Measurements from ENCODE around the gene FCHSD2.
A peak's percentile ranks its signal among the peaks of the same experiment; 100 is the strongest.
"Not testable (repeated sequence)": the region's sequence is repeated elsewhere in the genome, so short reads cannot be mapped to it uniquely, and the experiment has no call there.

Gene FCHSD2

GRCh38 chr11:72859126-72859525 lies 283.0 kb downstream of the FCHSD2 start:
- DNase-seq = no peak

DNA sequence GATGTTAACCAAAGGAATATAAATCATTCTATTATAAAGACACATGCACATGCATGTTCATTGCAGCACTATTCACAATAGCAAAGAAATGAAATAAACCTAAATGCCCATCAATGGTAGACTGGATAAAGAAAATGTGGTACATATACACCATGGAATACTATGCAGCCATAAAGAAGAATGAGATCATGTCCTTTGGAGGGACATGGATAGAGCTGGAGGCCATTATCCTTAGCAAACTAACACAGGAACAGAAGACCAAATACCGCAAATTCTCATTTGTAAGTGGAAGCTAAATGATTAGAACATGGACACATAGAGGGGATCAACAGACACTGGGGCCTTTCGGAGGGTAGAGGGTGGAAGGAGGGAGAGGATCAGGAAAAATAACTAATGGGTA lies 283.9 kb downstream of the FCHSD2 start:
- not testable (repeated sequence) for DNase-seq

DNA sequence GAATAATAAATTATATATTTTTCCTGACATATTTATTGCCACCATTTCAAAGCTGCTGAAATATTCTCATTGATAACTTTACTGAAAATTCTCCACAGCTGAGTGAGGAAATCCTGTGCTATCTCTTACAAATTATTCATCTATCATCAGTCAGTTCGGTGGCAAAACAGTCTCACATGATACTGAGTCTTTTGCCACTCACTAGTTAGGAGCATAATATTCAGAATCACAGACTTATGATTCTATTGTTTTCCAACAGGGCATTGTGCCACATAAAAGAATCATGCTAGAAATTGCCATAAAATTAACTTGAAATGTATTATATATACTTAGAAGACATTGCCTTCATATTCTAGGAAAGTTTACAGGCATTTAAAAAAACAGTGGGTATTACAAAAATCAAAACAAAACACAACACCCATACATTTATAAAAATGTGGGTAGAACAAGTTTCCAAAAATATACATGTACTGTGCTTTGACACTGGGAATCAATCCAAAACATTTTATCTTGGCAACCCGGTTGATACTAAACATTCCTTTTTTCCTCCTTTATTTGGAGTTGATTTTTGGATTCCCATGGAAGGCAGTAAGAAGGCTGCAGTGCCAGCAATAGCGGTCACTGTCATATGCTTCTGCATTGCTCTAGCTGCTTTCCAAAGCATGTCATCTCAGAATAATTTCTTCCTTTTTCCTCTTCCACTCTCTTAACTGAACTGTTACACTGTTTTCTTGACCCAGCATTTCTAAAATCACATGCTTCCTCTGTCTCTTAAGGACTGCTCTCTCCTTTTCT lies 285.4 kb downstream of the FCHSD2 start:
- no peak for DNase-seq

DNA sequence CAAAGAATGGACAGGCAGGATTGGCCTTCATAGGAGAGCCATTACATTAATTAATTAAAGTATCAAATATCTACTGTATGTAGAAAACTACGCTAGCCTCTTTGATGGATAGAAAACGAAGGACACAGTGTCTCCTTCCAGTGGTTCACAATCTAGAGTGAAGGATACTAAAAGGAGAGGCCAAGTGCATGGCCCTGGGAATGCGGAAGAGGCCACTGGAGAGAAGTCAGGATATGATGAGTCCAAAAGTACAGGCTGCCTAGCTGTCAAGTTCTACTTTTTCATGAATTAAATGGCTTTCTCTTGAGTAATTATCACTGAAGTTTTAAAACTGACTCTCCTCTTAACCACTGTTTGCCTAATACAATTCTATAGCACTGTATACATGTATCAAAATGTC lies 286.1 kb downstream of the FCHSD2 start:
- no peak for DNase-seq

GRCh38 chr11:72851726-72852125 lies 290.4 kb downstream of the FCHSD2 start:
- DNase-seq = no peak

GRCh38 chr11:72850832-72851231 lies 291.3 kb downstream of the FCHSD2 start:
- DNase-seq = no peak

GRCh38 chr11:72848846-72849466 lies 293.2 kb downstream of the FCHSD2 start:
- DNase-seq = no peak

GRCh38 chr11:72844356-72844755 lies 297.8 kb downstream of the FCHSD2 start:
- no peak for DNase-seq

GRCh38 chr11:72842653-72843330 lies 299.3 kb downstream of the FCHSD2 start:
- no peak for DNase-seq

DNA sequence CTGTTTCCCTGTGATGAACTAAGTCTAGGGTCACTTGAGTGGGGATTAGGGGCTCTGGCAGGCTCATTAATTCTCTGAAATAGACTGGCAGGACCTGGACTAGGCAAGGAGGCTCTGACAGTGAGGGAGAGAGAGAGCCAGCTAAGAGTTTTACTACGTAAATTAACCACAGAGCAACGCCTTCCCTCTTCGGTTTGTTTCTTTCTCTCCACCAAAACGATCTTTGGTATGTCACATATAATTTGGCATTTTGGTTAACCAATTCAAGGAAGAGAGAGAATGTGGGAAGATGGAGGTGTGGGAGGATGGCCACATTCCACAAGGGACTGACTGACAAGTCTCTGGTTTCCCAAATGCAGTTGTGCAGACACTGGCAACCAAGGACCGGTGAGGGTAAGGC lies 300.0 kb downstream of the FCHSD2 start:
- DNase-seq = no peak

DNA sequence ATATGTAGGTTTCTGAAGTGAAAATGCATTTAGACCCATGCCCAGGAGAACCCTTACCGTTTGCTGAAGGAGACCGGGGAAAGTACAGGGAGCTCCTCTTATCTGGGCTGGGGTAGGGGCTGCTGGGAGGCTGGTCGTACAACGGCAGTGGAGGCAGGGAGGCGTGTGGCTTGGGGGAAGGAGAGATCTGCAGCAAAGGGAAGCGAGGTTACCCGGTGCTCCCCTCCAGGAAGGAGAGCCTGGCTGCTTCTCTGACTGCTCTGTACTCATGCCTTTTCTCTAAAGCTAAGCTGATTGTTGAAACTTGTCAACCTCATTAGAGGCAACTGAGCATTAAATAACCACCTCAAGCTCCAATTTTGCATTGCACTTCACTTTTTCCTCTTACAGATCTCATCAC lies 300.7 kb downstream of the FCHSD2 start:
- DNase-seq = no peak

DNA sequence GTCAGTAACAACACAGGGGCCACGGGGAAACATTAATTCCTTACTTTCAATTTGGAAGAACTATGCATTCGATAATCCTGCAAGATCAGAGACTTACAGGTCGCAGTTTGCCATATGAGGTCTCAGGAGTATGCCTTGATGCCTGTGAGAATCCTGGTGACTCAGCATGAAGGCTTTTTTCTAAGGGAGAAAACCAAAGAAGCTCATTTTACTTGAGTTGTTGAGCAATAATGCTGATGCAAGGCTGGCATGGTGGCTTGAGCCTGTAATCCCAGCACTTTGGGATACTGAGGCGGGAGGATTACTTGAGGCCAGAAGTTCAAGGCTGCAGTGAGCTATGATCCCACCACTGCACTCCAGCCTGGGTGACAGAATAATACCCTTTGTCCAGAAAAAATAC lies 301.3 kb downstream of the FCHSD2 start:
- no peak for DNase-seq

DNA sequence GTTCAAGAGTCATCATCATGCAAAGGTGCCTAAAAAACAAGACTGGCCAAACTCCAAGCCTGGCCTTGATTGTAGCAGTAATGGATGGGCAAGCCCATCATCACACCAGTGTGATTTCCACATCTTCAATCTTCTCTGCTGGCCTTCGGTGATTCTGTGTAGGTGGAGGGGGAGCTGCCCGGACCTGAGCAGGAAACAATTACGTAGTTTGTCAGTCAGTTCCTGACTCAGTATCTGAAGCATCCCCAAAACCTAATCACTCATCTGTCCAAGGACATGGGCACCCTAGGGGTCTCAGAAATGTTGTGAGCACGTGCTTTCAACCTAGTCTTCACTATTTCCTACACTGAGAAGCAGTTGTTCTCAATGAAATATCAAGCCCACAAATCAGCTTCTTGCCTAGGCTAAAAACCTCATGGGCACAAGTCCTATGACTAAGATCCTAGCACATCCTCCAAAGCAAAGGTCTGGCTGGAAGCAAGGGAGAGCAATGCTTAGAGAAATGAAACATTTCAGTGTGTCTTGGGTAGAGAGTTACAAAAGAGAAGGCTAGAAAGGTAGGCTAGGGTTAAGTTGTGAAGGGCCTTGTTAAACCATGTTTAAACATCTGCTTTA lies 303.3 kb downstream of the FCHSD2 start:
- DNase-seq = no peak

DNA sequence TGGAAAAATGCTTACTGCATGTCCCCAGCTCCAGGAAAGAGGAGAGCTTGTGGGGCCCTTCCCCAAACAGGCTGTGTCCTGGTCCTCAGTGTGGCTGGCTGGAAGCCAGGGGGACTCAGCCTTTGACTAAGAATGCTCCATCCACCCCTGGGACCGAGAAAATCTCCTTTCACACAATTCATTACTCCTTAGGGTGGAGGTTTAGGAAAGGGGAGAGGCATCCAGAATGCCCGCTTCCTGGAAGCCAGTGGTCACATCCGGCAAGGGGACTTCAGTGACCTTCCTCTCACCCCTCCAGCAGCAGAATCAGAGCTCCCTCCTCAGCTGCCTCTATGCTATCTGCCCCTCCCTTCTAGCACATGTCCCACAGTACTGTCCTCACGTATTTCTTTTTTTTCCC lies 306.0 kb downstream of the FCHSD2 start:
- DNase-seq = no peak

DNA sequence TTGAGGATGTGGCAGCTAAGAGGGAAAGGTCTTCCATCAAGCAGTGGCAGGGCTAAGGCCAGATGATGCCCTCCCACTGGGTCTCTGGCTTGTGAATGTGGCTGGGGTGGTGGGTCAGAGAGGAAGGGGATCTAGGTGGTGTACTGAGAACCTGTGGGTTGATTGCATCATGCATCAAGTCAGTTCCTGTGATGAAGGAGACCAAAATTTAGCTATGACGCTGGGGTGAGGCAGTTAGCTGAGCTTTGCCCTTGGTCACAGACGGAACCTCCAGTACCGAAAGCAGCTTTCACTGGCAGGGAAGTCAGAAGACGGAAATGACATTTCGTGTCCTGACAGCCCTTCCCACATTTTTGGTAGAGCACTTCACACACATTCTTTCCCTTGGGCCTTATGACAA lies 307.2 kb downstream of the FCHSD2 start:
- DNase-seq = no peak

DNA sequence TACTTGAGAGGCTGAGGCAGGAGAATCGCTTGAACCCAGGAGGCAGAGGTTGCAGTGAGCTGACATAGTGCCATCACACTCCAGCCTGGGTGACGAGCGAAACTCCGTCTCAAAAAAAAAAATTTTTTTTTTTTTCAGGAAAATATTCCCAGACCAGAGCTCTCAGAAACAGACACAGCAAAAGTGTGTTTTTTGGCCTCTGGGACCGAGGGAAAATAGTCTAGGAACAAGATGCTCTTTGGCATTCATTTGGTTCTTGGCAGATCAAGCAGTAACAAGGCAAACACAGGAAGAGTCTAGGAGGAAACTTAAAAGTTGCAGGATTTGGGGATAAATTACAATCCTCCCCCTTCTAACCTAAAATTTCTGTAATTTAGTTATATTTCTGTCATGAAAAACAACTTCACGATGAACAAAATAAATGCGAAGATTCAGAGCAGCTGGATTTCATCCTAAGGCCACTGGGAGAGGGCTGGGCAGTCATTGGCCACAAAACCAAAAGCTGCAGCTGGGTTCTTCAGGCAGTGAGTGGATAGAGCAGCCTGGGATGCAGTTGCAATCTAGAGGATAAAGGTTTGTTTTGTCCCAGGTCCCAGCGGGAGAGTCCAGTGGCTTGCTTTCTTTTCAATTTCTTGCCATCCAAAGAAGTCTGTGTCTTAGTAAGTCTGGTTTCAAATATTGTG lies 308.2 kb downstream of the FCHSD2 start:
- no peak for DNase-seq

DNA sequence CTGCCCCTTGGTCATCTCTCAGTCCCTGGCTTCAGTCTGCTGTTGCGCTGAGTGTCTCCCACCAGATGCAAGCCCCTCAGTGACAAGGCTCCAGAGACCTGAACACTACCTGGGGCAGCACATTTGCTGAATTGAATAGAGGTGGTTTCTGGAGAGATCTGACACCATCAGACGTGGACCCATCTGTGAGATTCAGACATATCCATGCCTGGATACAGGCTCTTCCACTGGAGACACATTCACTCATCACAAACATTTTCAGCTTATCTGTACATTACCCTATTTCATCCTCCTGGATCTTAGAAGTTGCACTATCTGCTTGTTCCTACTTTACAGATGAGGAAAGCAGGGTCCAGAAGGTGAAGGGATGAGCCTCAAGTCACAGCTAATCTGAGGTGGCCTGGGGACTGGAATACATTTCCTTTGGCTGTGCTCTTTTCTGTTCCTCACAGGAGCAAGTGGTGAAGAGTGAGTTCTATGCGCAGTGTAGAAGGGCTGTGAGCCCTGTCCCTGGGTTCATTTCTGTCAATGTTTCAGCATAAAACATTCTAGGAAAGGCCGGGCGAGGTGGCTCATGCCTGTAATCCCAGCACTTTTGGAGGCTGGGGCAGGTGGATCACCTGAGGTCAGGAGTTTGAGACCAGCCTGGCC lies 308.9 kb downstream of the FCHSD2 start:
- DNase-seq = no peak

GRCh38 chr11:72832301-72833082 lies 309.6 kb downstream of the FCHSD2 start:
- no peak for DNase-seq

- peak; percentile 62 for DNase-seq
Observed at GRCh38 chr11:72831521-72832300, 310.4 kb downstream of the FCHSD2 start.

DNA sequence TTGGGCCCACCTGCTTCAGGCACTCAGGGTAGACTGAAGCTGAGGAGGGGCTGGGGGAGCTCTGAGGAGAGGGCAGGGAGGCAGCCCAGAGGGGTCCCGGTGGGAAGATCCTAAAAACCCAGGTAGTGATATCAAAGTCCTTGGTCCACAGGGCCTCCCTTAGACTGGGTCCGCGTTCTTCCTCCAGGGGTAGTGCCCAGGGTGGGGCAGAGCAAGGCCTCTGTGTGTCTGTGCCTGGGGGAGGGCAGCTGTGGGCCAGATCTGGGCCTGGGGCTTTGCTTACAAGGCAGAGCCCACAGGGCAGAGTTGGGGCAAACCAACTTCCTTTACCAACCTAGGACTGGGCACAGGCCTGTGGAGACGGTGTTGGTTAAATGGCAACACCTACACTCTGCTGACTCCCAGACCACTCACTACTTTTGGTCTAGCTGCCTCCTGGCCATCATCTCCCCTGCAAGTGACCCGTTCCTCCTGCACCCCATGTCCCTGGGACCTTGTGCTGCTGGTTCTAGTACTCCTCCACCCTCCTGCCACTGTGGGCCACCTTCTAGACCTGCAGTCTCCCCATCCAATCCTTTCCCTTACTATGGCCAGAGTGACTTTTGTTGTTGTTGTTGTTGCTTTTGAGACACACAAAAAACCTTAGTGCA lies 312.1 kb downstream of the FCHSD2 start:
- no peak for DNase-seq

All from NCI-H2029 (cell line).